Measurements from ENCODE around the gene SERPINA4.

SERPINA4 gene

GRCh38 chr14:94560751-94561655, at the start of gene SERPINA4:
TSS of gene SERPINA4 (plus strand) at chr14:94561442. CDS start at chr14:94563483, 2,041 bp downstream.
- in situ Hi-C loops (cut with MboI; ENCODE audit: low sequenced_read_pairs): no loop called here
- Histone ChIP-seq H3K9me3 (no peaks in the 10 kb centered on the region), H3K4me3 (no peak within 1 kb of the TSS), H3K4me1 (no peaks in the 10 kb centered on the region), H3K36me3 (replicated peaks) (no peaks in the 10 kb centered on the region), H3K27me3 (ENCODE audit: low read depth) (no peaks in the 10 kb centered on the region)
- no peak for DNase-seq (ENCODE audit: low spot score in 2 of 2)

GRCh38 chr14:94514351-94514750, 46.9 kb upstream of the SERPINA4 start:
- Histone ChIP-seq H3K9me3 (no peaks in the 10 kb centered on the region), H3K4me3 (no peak overlapping the region), H3K4me1 (no peaks in the 10 kb centered on the region), H3K27me3 (ENCODE audit: low read depth) (peaks cover 7% of the 10 kb centered on the region; the same call in 1 of the 2 replicates), H3K36me3 (replicated peaks) (no peaks in the 10 kb centered on the region)
- in situ Hi-C loops (cut with MboI; ENCODE audit: low sequenced_read_pairs): no loop called here
- no peak for DNase-seq (ENCODE audit: low spot score in 2 of 2)

- no peak for DNase-seq (ENCODE audit: low spot score in 2 of 2)
- in situ Hi-C loops (cut with MboI; ENCODE audit: low sequenced_read_pairs): no loop called here
- no peaks in the 10 kb centered on the region for H3K36me3 ChIP-seq (replicated peaks)
- no peaks in the 10 kb centered on the region for H3K9me3 ChIP-seq
- H3K4me1 ChIP-seq: no peaks in the 10 kb centered on the region
- H3K4me3 ChIP-seq: no peak overlapping the region
- H3K27me3 ChIP-seq (ENCODE audit: low read depth): peaks cover 7% of the 10 kb centered on the region; the same call in 1 of the 2 replicates
Measured at GRCh38 chr14:94515426-94515825, 45.8 kb upstream of the SERPINA4 start.

DNA sequence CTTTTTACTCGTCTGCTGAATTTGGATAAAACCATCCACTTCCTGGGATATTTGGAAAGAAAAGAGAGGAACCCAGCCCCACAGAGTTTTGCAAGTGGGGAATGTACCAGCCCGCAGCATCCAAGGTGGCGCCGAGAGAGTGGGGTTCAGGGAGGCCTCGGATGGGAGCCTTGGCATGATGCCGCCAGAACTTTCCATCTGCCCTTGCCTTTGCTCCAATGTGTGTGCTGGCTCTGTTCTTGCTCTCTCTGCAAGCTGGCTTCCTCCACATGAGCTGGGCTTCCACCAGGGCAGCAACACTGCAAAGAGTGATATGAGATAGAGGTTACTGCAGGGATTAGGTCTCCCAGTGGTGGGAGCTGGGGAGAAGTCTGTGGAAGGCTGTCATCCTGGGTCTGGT, 45.4 kb upstream of the SERPINA4 start:
- H3K27me3 ChIP-seq (ENCODE audit: low read depth): peaks cover 7% of the 10 kb centered on the region; the same call in 1 of the 2 replicates
- in situ Hi-C loops (cut with MboI; ENCODE audit: low sequenced_read_pairs): no loop called here
- H3K36me3 ChIP-seq (replicated peaks): no peaks in the 10 kb centered on the region
- no peaks in the 10 kb centered on the region for H3K9me3 ChIP-seq
- no peak for DNase-seq (ENCODE audit: low spot score in 2 of 2)
- H3K4me3 ChIP-seq: no peak overlapping the region
- no peaks in the 10 kb centered on the region for H3K4me1 ChIP-seq

DNA sequence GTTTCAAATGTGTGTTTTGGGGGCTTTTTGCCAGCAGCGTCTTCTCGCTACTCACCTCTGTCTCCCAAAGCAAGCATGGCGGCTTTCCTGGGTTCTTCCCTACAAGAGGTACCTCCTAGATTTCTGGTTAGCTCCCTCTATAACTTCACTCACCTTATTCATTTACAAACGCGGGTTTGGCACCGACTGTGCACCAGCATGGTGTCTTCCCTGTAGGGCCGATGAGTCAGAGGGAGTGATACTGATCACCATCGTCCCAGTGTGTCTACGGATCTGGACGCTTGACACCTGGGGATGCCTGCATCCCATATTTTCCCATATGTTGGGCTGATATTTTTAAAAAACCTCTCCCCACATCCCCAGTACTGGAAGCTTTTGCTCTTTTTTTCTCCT, 44.0 kb upstream of the SERPINA4 start:
- DNase-seq (ENCODE audit: low spot score in 2 of 2): no peak
- Histone ChIP-seq H3K36me3 (replicated peaks) (no peaks in the 10 kb centered on the region), H3K4me3 (no peak overlapping the region), H3K4me1 (no peaks in the 10 kb centered on the region), H3K27me3 (ENCODE audit: low read depth) (peaks cover 7% of the 10 kb centered on the region; the same call in 1 of the 2 replicates), H3K9me3 (no peaks in the 10 kb centered on the region)
- in situ Hi-C loops (cut with MboI; ENCODE audit: low sequenced_read_pairs): no loop called here

DNA sequence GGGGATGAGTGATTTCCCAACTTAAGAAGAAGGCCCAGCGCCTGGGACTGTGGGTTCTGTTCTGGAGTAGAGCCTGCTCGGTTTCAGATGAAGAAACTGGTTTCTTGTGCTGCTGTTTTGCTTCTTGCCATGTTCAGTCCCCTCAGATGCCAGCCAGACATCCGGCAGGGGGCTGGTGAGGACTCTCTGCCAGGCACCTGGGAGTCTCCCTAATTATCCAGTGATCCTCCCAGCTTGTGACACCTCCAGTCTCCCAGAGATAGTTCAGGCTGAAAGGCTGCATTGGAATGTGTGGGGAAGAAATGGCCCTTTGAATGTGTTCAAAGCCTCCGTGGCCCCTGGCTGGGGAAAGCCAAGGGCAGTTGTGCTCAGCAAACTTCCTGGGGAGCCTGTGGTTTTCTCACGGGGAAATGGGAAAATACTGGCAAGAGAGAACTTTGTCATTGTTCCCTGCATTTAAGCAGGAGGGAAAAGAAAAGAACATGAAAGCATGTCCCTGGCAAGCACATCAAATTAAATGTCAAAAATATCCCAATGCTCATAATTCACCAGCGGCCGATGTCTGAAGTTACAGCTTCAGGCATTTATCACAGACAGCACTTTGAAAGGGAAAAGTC, 43.5 kb upstream of the SERPINA4 start:
- Histone ChIP-seq H3K27me3 (ENCODE audit: low read depth) (peaks cover 7% of the 10 kb centered on the region; the same call in 1 of the 2 replicates), H3K36me3 (replicated peaks) (no peaks in the 10 kb centered on the region), H3K9me3 (no peaks in the 10 kb centered on the region), H3K4me1 (no peaks in the 10 kb centered on the region), H3K4me3 (no peak overlapping the region)
- no peak for DNase-seq (ENCODE audit: low spot score in 2 of 2)
- in situ Hi-C loops (cut with MboI; ENCODE audit: low sequenced_read_pairs): no loop called here

- Histone ChIP-seq H3K9me3 (no peaks in the 10 kb centered on the region), H3K4me3 (no peak overlapping the region), H3K36me3 (replicated peaks) (no peaks in the 10 kb centered on the region), H3K27me3 (ENCODE audit: low read depth) (peaks cover 7% of the 10 kb centered on the region; the same call in 1 of the 2 replicates), H3K4me1 (no peaks in the 10 kb centered on the region)
- in situ Hi-C loops (cut with MboI; ENCODE audit: low sequenced_read_pairs): no loop called here
- DNase-seq (ENCODE audit: low spot score in 2 of 2): no peak
Measured at GRCh38 chr14:94521375-94522114, 39.7 kb upstream of the SERPINA4 start.

DNA sequence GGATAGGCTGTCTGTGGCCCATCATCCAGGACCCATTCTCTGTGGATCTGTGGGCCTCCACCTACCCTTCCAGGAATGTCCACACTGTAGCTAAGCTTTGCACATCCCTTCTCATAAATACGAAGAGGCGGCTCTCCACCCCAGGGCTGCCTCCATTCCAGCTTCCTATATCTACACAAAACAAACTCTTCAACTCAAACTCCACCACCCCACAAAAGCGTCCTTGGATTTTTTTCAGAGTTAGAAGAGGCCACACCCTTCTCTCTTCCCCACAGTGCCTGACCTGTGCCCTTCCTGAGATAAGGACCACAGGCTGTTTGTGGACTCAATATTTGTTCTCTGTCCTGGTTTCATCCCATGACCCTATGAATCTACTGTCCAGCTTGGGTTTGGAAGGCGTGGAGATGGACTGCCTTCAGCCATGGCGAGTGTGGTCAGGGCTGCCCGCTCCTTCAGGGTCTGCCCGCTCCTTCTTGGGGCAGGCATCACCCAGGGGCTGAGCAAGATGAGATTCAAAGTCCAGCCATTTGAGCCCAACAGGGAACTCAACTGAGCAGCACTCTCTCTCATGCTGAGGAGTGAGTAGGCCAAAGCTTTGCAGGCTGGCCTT, 39.0 kb upstream of the SERPINA4 start:
- H3K9me3 ChIP-seq: no peaks in the 10 kb centered on the region
- no peak for DNase-seq (ENCODE audit: low spot score in 2 of 2)
- in situ Hi-C loops (cut with MboI; ENCODE audit: low sequenced_read_pairs): no loop called here
- H3K4me1 ChIP-seq: no peaks in the 10 kb centered on the region
- peaks cover 2% of the 10 kb centered on the region; the same call in 1 of the 2 replicates for H3K27me3 ChIP-seq (ENCODE audit: low read depth)
- no peaks in the 10 kb centered on the region for H3K36me3 ChIP-seq (replicated peaks)
- no peak overlapping the region for H3K4me3 ChIP-seq

- Histone ChIP-seq H3K9me3 (no peaks in the 10 kb centered on the region), H3K4me1 (no peaks in the 10 kb centered on the region), H3K36me3 (replicated peaks) (no peaks in the 10 kb centered on the region), H3K27me3 (ENCODE audit: low read depth) (no peaks in the 10 kb centered on the region; the same call in 1 of the 2 replicates), H3K4me3 (no peak overlapping the region)
- in situ Hi-C loops (cut with MboI; ENCODE audit: low sequenced_read_pairs): no loop called here
- no peak for DNase-seq (ENCODE audit: low spot score in 2 of 2)
Measured at GRCh38 chr14:94523265-94523664, 38.0 kb upstream of the SERPINA4 start.

- Histone ChIP-seq H3K4me1 (no peaks in the 10 kb centered on the region), H3K9me3 (no peaks in the 10 kb centered on the region), H3K27me3 (ENCODE audit: low read depth) (no peaks in the 10 kb centered on the region), H3K36me3 (replicated peaks) (no peaks in the 10 kb centered on the region), H3K4me3 (no peak overlapping the region)
- in situ Hi-C loops (cut with MboI; ENCODE audit: low sequenced_read_pairs): no loop called here
- no peak for DNase-seq (ENCODE audit: low spot score in 2 of 2)
Measured at GRCh38 chr14:94524093-94524492, 37.1 kb upstream of the SERPINA4 start.

DNA sequence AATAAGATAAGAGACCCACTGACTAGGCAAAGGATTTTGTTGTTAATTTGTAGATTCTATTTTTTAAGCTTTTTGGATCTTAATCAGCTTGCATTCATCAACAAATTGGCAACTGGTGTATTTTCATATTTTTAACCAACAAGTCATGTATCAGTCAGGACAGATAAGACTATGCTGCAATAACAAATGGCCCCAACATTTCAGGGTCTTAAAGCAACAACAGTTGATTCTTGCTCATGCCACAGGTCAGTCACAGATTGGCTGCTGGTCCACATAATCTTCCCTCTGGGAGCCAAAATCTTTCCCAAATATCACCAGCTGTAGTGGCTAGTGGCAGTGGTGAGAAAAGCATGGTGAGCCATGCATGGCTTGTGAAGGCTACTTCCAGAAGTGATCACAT, 30.1 kb upstream of the SERPINA4 start:
- H3K4me1 ChIP-seq: no peaks in the 10 kb centered on the region
- H3K9me3 ChIP-seq: peaks cover 2% of the 10 kb centered on the region; the same call in 1 of the 2 replicates
- DNase-seq (ENCODE audit: low spot score in 2 of 2): no peak
- no peaks in the 10 kb centered on the region for H3K36me3 ChIP-seq (replicated peaks)
- in situ Hi-C loops (cut with MboI; ENCODE audit: low sequenced_read_pairs): no loop called here
- H3K4me3 ChIP-seq: no peak overlapping the region
- peaks cover 8% of the 10 kb centered on the region; the same call in 1 of the 2 replicates for H3K27me3 ChIP-seq (ENCODE audit: low read depth)

- in situ Hi-C loops (cut with MboI; ENCODE audit: low sequenced_read_pairs): no loop called here
- Histone ChIP-seq H3K27me3 (ENCODE audit: low read depth) (peaks cover 8% of the 10 kb centered on the region; the same call in 1 of the 2 replicates), H3K9me3 (peaks cover 2% of the 10 kb centered on the region; the same call in 1 of the 2 replicates), H3K36me3 (replicated peaks) (no peaks in the 10 kb centered on the region), H3K4me3 (no peak overlapping the region), H3K4me1 (no peaks in the 10 kb centered on the region)
- DNase-seq (ENCODE audit: low spot score in 2 of 2): no peak
Measured at GRCh38 chr14:94532447-94532846, 28.8 kb upstream of the SERPINA4 start.

DNA sequence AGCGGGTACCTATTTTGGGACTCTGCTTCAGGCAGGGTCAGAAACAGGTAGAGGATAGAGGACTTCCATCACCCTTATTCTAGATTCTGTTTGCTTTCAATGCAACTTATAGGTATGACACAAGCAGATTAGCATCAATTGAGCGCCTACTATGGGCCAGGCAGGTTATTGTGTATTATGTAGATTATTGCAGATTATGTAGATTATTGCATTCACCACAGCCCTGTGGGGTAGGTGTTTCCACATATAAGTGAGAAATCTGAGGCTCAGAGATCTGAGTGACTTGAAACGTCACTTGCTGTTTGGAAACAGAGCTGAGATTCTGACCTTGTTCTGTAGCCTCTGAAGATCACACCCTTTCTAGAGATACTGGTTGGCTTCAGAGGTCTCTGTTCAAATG, 25.7 kb upstream of the SERPINA4 start:
- Histone ChIP-seq H3K9me3 (peaks cover 2% of the 10 kb centered on the region; the same call in 1 of the 2 replicates), H3K4me1 (no peaks in the 10 kb centered on the region), H3K27me3 (ENCODE audit: low read depth) (peaks cover 8% of the 10 kb centered on the region; the same call in 1 of the 2 replicates), H3K36me3 (replicated peaks) (no peaks in the 10 kb centered on the region), H3K4me3 (no peak overlapping the region)
- in situ Hi-C loops (cut with MboI; ENCODE audit: low sequenced_read_pairs): no loop called here
- no peak for DNase-seq (ENCODE audit: low spot score in 2 of 2)

Data from HAP-1 (cell line).